GM18505 (cell line): ENCODE measurements around the gene FGF14.

Source experiments
- ATAC-seq: cut with Tn5 transposase; IDR thresholded peaks from one replicate; pipeline ENCODE4 v1.9.1; 2021; ENCODE audit not compliant: unreplicated experiment
- POLR2A ChIP-seq: IDR thresholded peaks from 4 replicates; pipeline ENCODE4 v1.6.1; 2011; ENCODE audit warnings: borderline replicate concordance; ENCODE audit not compliant: insufficient read depth, insufficient read length; ENCODE audit errors: extremely low read depth

Gene FGF14

GRCh38 chr13:101916108-101916774 is 485.6 kb downstream of the FGF14 start:
- no peak for TF ChIP-seq POLR2A
- ATAC-seq, result no peak

GRCh38 chr13:101915755-101916107 is 486.1 kb downstream of the FGF14 start:
- ATAC-seq, result no peak
- TF ChIP-seq POLR2A, result no peak

- no peak for ATAC-seq
- no peak for TF ChIP-seq POLR2A
Measured at GRCh38 chr13:101915331-101915730, 486.5 kb downstream of the FGF14 start.

- TF ChIP-seq POLR2A, result no peak
- no peak for ATAC-seq
Measured at GRCh38 chr13:101911752-101912151, 490.1 kb downstream of the FGF14 start.

- no peak for TF ChIP-seq POLR2A
- ATAC-seq, result no peak
Measured at GRCh38 chr13:101903890-101904289, 498.0 kb downstream of the FGF14 start.

GRCh38 chr13:101898676-101899075 is 503.2 kb downstream of the FGF14 start:
- TF ChIP-seq POLR2A, result no peak
- no peak for ATAC-seq

GRCh38 chr13:101896541-101896940 is 505.3 kb downstream of the FGF14 start:
- no peak for TF ChIP-seq POLR2A
- ATAC-seq, result no peak

GRCh38 chr13:101893021-101893420 is 508.8 kb downstream of the FGF14 start:
- no peak for TF ChIP-seq POLR2A

GRCh38 chr13:101892296-101892695 is 509.6 kb downstream of the FGF14 start:
- ATAC-seq, result no peak
- TF ChIP-seq POLR2A, result no peak

More at GRCh38 chr13:101893021-101893420, 508.8 kb downstream of the FGF14 start:
- ATAC-seq, result no peak

GRCh38 chr13:101881593-101881992 is 520.3 kb downstream of the FGF14 start:
- no peak for TF ChIP-seq POLR2A
- ATAC-seq, result no peak

- no peak for ATAC-seq
- TF ChIP-seq POLR2A, result no peak
Measured at GRCh38 chr13:101880581-101880980, 521.3 kb downstream of the FGF14 start.

- no peak for ATAC-seq
- no peak for TF ChIP-seq POLR2A
Measured at GRCh38 chr13:101876951-101877350, 524.9 kb downstream of the FGF14 start.

- no peak for TF ChIP-seq POLR2A
- ATAC-seq, result no peak
Measured at GRCh38 chr13:101875717-101876393, 526.0 kb downstream of the FGF14 start.

GRCh38 chr13:101875091-101875490 is 526.8 kb downstream of the FGF14 start:
- TF ChIP-seq POLR2A, result no peak
- ATAC-seq, result no peak

- no peak for TF ChIP-seq POLR2A
- ATAC-seq, result peak; percentile 66
Measured at GRCh38 chr13:101869553-101869952, 532.3 kb downstream of the FGF14 start.
